ENCODE results near the gene SLC37A1.

The SLC37A1 gene

GRCh38 chr21:42495765-42496119 lies 17.9 kb upstream of the SLC37A1 start (continued):
- TF ChIP-seq ZNF398 (tag by site-specific recombination; IDR thresholded peaks at IDR 0.05) (peak; percentile 73), SP3 (tag by site-specific recombination; IDR thresholded peaks at IDR 0.05) (no peak), ZNF148 (tag by site-specific recombination; IDR thresholded peaks at IDR 0.05; ENCODE audit: borderline replicate concordance) (no peak), ZBTB20 (tag by site-specific recombination; IDR thresholded peaks at IDR 0.05) (peak; percentile 70; the same call in 1 of the 2 replicates), ZSCAN23 (tag by site-specific recombination; IDR thresholded peaks at IDR 0.05) (0 out of 2 replicates have a peak, but pooled peaks have one; percentile 15), IKZF3 (tag by site-specific recombination; IDR thresholded peaks at IDR 0.05) (0 out of 2 replicates have a peak, but pooled peaks have one; percentile 1), BCL11B (tag by site-specific recombination; IDR thresholded peaks at IDR 0.05; ENCODE audit: low read depth) (no peak), EGR2 (tag by site-specific recombination; IDR thresholded peaks at IDR 0.05; ENCODE audit: low read depth) (no peak), PRDM2 (tag by site-specific recombination; IDR thresholded peaks at IDR 0.05; ENCODE audit: borderline replicate concordance) (no peak), PRDM10 (tag by site-specific recombination; IDR thresholded peaks at IDR 0.05) (peak; percentile 99), ZBTB48 (tag by site-specific recombination; IDR thresholded peaks at IDR 0.05) (peak; percentile 44; the same call in 1 of the 2 replicates), WT1 (tag by site-specific recombination; IDR thresholded peaks at IDR 0.05) (0 out of 2 replicates have a peak, but pooled peaks have one; percentile 18), ZIC2 (tag by site-specific recombination; IDR thresholded peaks at IDR 0.05) (peak; percentile 56; the same call in 1 of the 2 replicates), PRDM1 (tag by site-specific recombination; IDR thresholded peaks at IDR 0.05) (peak; percentile 80), ZNF561 (tag by site-specific recombination; IDR thresholded peaks at IDR 0.05; ENCODE audit: borderline replicate concordance) (no peak)
